HepG2 (cell line): ENCODE results near the gene B4GALT2. TPM values are rescaled to one million over a fixed set of nuclear protein-coding genes. Genes with fewer than 3 reads are reported as not detected.
A peak's percentile ranks its signal among the peaks of the same experiment; 100 is the strongest.

Experiments
- ATAC-seq: fragments of 200-7000 bp; cut with Tn5 transposase; 3 replicates; pipeline ENCODE4 v1.9.1; 2020; ENCODE audit warnings: mild to moderate bottlenecking, moderate library complexity
- BruUV-seq: library from RNA; stranded (reverse); fragments of 400-500 nt; replicated peaks from 2 replicates; lab custom pipeline; 2021; lab: Mats Ljungman, UMichigan
- CTCF ChIA-PET: fragments of 300-600 bp; formaldehyde crosslinking; extraction: SDS; loops from one replicate; lab custom pipeline; 2021; ENCODE audit warnings: low total read pairs, inconsistent platforms, low intra/inter-chr PET ratio; lab: Yijun Ruan, JAX
- POLR2A ChIA-PET: fragments of 350-600 bp; sonication (Branson Sonifier 250); formaldehyde crosslinking; loops from one replicate; lab custom pipeline; 2020; ENCODE audit warnings: antibody characterized with exemption, inconsistent platforms; lab: Yijun Ruan, JAX
- DNase-seq: peaks from one replicate; pipeline ENCODE4 v3.0.0-alpha.2; 2015; ENCODE audit warnings: low spot score
- FAIRE-seq: peaks from 3 replicates; lab custom pipeline; 2011; peaks lifted over from hg19 to GRCh38; lab: Jason Lieb, UNC
- H2AFZ ChIP-seq: one replicate; pipeline ENCODE4 v1.6.1; 2011; ENCODE audit warnings: low read length, inconsistent platforms
- H3K27ac ChIP-seq: fragments of 300-600 bp; 3 replicates; pipeline ENCODE4 v1.8.0; 2011; ENCODE audit warnings: mixed run types, mild to moderate bottlenecking, mixed read lengths, low read length, inconsistent platforms; ENCODE audit not compliant: insufficient read depth; ENCODE audit errors: extremely low read length
- H3K27me3 ChIP-seq, 2 experiments: fragments of 200-600 bp in 1 of 2; 2 replicates in 1 of 2; 3 replicates in 1 of 2; pipeline versions ENCODE4 v1.6.0 to v1.8.0; 2011; ENCODE audit warnings: low read length in 2 of 2, mild to moderate bottlenecking in 2 of 2, moderate library complexity in 2 of 2, inconsistent platforms in 1 of 2; ENCODE audit not compliant: insufficient read depth in 2 of 2, control insufficient read depth in 1 of 2
- H3K36me3 ChIP-seq, 2 experiments: fragments of 200-600 bp in 1 of 2; replicated peaks in 1 of 2; 2 replicates in 1 of 2; 3 replicates in 1 of 2; pipeline versions ENCODE4 v1.5.1 to v1.8.0; 2011; ENCODE audit warnings: low read length in 2 of 2, inconsistent platforms in 1 of 2; ENCODE audit not compliant: insufficient read depth in 2 of 2, control insufficient read depth in 1 of 2
- H3K4me1 ChIP-seq: 2 replicates; pipeline ENCODE4 v1.5.1; 2012; ENCODE audit warnings: low read length, inconsistent platforms; ENCODE audit not compliant: insufficient read depth
- H3K4me2 ChIP-seq: 2 replicates; pipeline ENCODE4 v1.6.0; 2011; ENCODE audit warnings: low read depth, low read length, inconsistent platforms
- H3K4me3 ChIP-seq, 3 experiments: fragments of 200-600 bp in 1 of 3; sonication (generic), shearing (Covaris generic) in 1 of 3; replicated peaks in 1 of 3; 2 replicates each; pipeline ENCODE4 v1.5.1; 2011 to 2016; ENCODE audit warnings: low read length in 3 of 3, inconsistent platforms in 2 of 3, low read depth in 2 of 3, mild to moderate bottlenecking in 2 of 3, control low read depth in 1 of 3, mixed read lengths in 1 of 3; ENCODE audit not compliant: insufficient read depth in 1 of 3
- H3K79me2 ChIP-seq: one replicate; pipeline ENCODE4 v1.6.1; 2011; ENCODE audit warnings: low read length, inconsistent platforms; ENCODE audit not compliant: insufficient read depth
- H3K9ac ChIP-seq: 2 replicates; pipeline ENCODE4 v1.6.0; 2011; ENCODE audit warnings: mild to moderate bottlenecking, low read depth, low read length, inconsistent platforms; ENCODE audit not compliant: insufficient read depth
- H3K9me3 ChIP-seq: 2 replicates; pipeline ENCODE4 v1.5.1; 2012; ENCODE audit warnings: mild to moderate bottlenecking, low read length
- H4K20me1 ChIP-seq: 2 replicates; pipeline ENCODE4 v1.6.0; 2011; ENCODE audit warnings: inconsistent platforms, mild to moderate bottlenecking, low read length, moderate library complexity; ENCODE audit not compliant: insufficient read depth
- ARNTL ChIP-seq: sonication (generic); formaldehyde crosslinking; IDR thresholded peaks from 2 replicates; pipeline ENCODE4 v1.4.0; 2020; ENCODE audit warnings: mild to moderate bottlenecking, missing genetic modification reagents
- CEBPG ChIP-seq: IDR thresholded peaks from 2 replicates; pipeline ENCODE4 v1.6.1; 2016
- GATAD2A ChIP-seq: IDR thresholded peaks from 2 replicates; pipeline ENCODE4 v1.6.1; 2016
- MBD4 ChIP-seq: IDR thresholded peaks from 2 replicates; pipeline ENCODE4 v1.6.1; 2012; ENCODE audit warnings: low read length, inconsistent platforms, borderline replicate concordance
- MED8 ChIP-seq: sonication (generic); formaldehyde crosslinking; IDR thresholded peaks from 2 replicates; pipeline ENCODE4 v1.8.1; 2023; ENCODE audit warnings: mild to moderate bottlenecking, missing genetic modification reagents; ENCODE audit not compliant: insufficient replicate concordance
- PPARG ChIP-seq: conservative IDR thresholded peaks from 2 replicates; pipeline ENCODE4 v1.6.1; 2016; ENCODE audit warnings: missing biosample characterization, missing genetic modification reagents
- TCF12 ChIP-seq, 2 experiments: fragments of 450-650 bp in 1 of 2; sonication (generic) in 1 of 2; formaldehyde crosslinking in 1 of 2; IDR thresholded peaks; 2 replicates each; pipeline versions ENCODE4 v1.6.1 to v1.8.0; 2017 to 2022; ENCODE audit warnings: antibody characterized with exemption in 1 of 2, mild to moderate bottlenecking in 1 of 2, missing genetic modification reagents in 1 of 2, moderate library complexity in 1 of 2
- TIGD3 ChIP-seq: sonication (generic); formaldehyde crosslinking; IDR thresholded peaks from 2 replicates; pipeline ENCODE4 v1.5.1; 2020; ENCODE audit warnings: mild to moderate bottlenecking, missing genetic modification reagents, borderline replicate concordance
- ZMYM3 ChIP-seq: sonication (generic); formaldehyde crosslinking; IDR thresholded peaks from 2 replicates; pipeline ENCODE4 v1.5.1; 2020; ENCODE audit warnings: mild to moderate bottlenecking, missing genetic modification reagents
- ZNF136 ChIP-seq: sonication (generic); formaldehyde crosslinking; IDR thresholded peaks from 2 replicates; pipeline ENCODE4 v1.8.1; 2022; ENCODE audit warnings: low read depth, mild to moderate bottlenecking, moderate library complexity, missing genetic modification reagents
- ZNF276 ChIP-seq: sonication (generic); formaldehyde crosslinking; IDR thresholded peaks from 2 replicates; pipeline ENCODE4 v1.4.0; 2020; ENCODE audit warnings: mild to moderate bottlenecking, low read depth, missing genetic modification reagents
- WGBS: methylation state at CpG from one replicate; pipeline ENCODE4 v1.1.6; 2017; ENCODE audit warnings: low lambda C conversion rate; 5-methylcytosine and 5-hydroxymethylcytosine counted together
- in situ Hi-C: cut with HindIII; loops from 2 replicates; pipeline ENCODE4 v1.10.0; 2017; ENCODE audit warnings: low pct_unique_long_range_greater_than_20kb; ENCODE audit not compliant: extremely low pct_ligation_motif_present
- intact Hi-C: fragments of 100-400 bp; cut with micrococcal nuclease; formaldehyde crosslinking; loops from one replicate; pipeline ENCODE4 v1.10.0; 2022; ENCODE audit not compliant: unreplicated experiment
- polyA plus RNA-seq, 8 experiments: library from polyadenylated mRNA; depleted of rRNA in 3 of 8; stranded (reverse) in 7 of 8; unstranded in 1 of 8; fragments of >200 nt; fragmentation: Illumina TruSeq in 4 of 8; extraction: Trizol in 4 of 8; gene quantifications; 2 replicates each; pipeline versions ENCODE4 v1.2.1 to v1.2.3, GENCODE V29; 2011 to 2016; ENCODE audit warnings: low read depth in 4 of 8, missing spikeins in 1 of 8, mixed read lengths in 1 of 8; ENCODE audit not compliant: insufficient read depth in 1 of 8
- total RNA-seq, 5 experiments: library from RNA; depleted of rRNA; stranded (reverse); fragments of >200 nt; fragmentation: Illumina TruSeq; extraction: Trizol; gene quantifications; 2 replicates each; pipeline ENCODE4 v1.2.3, GENCODE V29; 2016; ENCODE audit warnings: low read depth in 1 of 5
- TF ChIP-seq, protein P1 (sequence below): sonication (generic); formaldehyde crosslinking; IDR thresholded peaks from 2 replicates; pipeline ENCODE4 v1.4.0; 2020; ENCODE audit warnings: missing genetic modification reagents
- TF ChIP-seq, protein P2 (sequence below): sonication (generic); formaldehyde crosslinking; IDR thresholded peaks from 2 replicates; pipeline ENCODE4 v1.4.0; 2020; ENCODE audit warnings: missing genetic modification reagents

B4GALT2 gene
- total and polyA plus RNA-seq, 2 of the 13 experiments (the other 11 are each of a cell fraction or from before 2014, with no cell fraction given), result 41.9 to 78.0 TPM

DNA sequence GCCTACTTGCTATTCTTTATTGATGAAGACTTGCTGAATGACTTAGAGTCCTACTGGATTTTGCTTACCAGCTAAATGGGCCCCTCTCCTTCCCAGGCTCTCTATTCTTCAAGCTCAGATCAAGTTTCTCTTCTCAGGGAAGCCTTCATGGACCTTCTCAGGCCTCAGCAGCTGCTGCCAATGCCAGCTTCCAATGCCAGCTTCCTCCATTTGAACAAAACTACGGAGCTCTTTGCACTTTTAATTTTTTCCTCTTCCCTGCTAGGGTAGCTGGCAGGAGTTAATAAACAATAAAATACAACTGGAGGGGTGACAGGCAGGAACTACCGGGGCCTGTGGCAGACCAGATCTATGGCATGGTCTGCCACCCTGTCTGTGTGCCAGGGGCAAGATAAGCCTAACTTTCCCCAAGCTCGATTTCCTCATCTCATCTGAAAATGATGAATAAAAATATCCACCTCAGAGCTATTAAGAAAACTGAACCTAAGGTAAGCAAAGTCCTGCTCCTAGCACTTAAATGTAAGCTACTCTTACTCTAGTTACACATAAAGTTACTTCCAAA is 33.3 kb upstream of the B4GALT2 start (continued):
- TF ChIP-seq MED8 (CRISPR knock-in tag), result peak; percentile 0
- TF ChIP-seq GATAD2A (CRISPR knock-in tag), result no peak
- TF ChIP-seq CEBPG (CRISPR knock-in tag), result peak; percentile 10; the same call in 1 of the 2 replicates
- no peak for TF ChIP-seq ARNTL (CRISPR knock-in tag)
- TF ChIP-seq TCF12 (IDR thresholded peaks at IDR 0.05), result no peak
- 0 out of 2 replicates have a peak, but pooled peaks have one; percentile 2 for TF ChIP-seq TCF12 (CRISPR knock-in tag; IDR thresholded peaks at IDR 0.05)

DNA sequence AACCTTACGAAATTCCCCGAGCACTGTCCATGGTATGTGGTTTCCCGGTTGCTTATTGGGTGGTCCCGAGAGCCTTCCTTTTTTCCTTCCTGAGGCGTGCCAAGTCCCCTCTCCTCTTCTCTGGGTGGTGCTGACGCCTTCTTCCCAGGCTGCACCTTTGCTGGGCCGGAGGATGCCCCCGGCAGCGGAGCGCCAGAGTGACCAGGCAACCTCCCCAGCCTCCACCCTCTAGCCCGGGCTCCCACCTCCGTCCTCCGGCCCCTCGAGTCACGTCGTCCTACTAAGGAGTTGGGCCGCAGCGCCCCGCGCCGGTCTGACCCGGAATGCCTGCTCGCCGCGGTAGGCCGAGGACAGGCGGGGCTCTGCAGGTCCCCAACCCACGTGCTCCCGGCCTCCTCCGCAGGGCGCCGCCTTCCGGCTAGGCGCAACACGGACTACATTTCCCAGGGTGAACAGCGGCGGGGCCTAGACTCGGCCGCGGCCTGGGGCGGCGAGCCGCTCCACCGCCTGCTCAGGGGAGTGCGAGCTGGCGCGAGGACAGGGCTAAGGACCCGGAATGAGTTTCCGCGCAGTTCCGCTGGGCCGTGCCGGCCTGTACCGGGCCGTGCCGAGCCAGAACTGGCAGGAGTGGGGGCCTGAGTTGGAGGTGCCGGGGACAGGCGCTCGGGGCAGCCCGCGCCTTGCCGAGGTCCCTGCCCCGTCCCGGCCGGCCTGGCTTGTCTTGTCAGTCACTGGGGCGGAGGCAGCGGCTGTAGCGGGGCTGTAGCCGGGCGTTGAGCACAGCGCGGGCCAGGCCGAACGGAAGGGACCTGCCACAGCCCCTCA is 32.6 kb upstream of the B4GALT2 start, which contains the start of gene IPO13:
IPO13 (plus strand) TSS at position 715 of the 825 bp plus-strand sequence. CDS start 651 bp downstream, outside the sequence.
- H3K27ac ChIP-seq, result peak within 1 kb of the TSS; percentile 93
- FAIRE-seq (peak; percentile 77), DNase-seq (peak; percentile 92), ATAC-seq (peak; percentile 92)
- peak within 1 kb of the TSS; percentile 84 for H3K4me2 ChIP-seq
- H3K9ac ChIP-seq, result peak within 1 kb of the TSS; percentile 94
- peaks cover 11% of the 10 kb centered on the region for H3K79me2 ChIP-seq
- under 1% methylated on average over 33 of the region's 74 CpGs for WGBS
- peak within 1 kb of the TSS; percentile 69 to 90 (median 79) for H3K4me3 ChIP-seq
- H3K36me3 ChIP-seq, result no peaks in the 10 kb centered on the region; a peak in 1 of 5 replicates
- no peaks in the 10 kb centered on the region for H3K9me3 ChIP-seq
- in situ Hi-C loops (no loop called here), intact Hi-C loops (loop anchor here (1.0 to 5.0 kb wide), 3 partner anchors 10 to 239 kb away; partner anchors contain the start of gene ST3GAL3)
- H4K20me1 ChIP-seq, result no peaks in the 10 kb centered on the region
- peaks cover 27% of the 10 kb centered on the region for H3K4me1 ChIP-seq
- no peaks in the 10 kb centered on the region; a peak in 1 of 5 replicates for H3K27me3 ChIP-seq
- H2AFZ ChIP-seq, result no peak within 1 kb of the TSS
- no TSS peak for BruUV-seq
- POLR2A ChIA-PET, result interaction anchor here (0.8 to 5.0 kb wide), 9 partner anchors 11 to 296 kb away, joined by 3 to 38 read pairs (median 7); partner anchors contain the start of genes ATP6V0B, DPH2 and KDM4A
- CTCF ChIA-PET, result interaction anchor here (0.7 kb wide), 1 partner anchor 183 kb away, joined by 3 read pairs; no protein-coding TSS in a partner anchor
- TF ChIP-seq, protein P1, sequence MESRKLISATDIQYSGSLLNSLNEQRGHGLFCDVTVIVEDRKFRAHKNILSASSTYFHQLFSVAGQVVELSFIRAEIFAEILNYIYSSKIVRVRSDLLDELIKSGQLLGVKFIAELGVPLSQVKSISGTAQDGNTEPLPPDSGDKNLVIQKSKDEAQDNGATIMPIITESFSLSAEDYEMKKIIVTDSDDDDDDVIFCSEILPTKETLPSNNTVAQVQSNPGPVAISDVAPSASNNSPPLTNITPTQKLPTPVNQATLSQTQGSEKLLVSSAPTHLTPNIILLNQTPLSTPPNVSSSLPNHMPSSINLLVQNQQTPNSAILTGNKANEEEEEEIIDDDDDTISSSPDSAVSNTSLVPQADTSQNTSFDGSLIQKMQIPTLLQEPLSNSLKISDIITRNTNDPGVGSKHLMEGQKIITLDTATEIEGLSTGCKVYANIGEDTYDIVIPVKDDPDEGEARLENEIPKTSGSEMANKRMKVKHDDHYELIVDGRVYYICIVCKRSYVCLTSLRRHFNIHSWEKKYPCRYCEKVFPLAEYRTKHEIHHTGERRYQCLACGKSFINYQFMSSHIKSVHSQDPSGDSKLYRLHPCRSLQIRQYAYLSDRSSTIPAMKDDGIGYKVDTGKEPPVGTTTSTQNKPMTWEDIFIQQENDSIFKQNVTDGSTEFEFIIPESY, result peak; percentile 64
- TF ChIP-seq TIGD3 (CRISPR knock-in tag) (no peak), MBD4 (no peak), ZNF136 (peak; percentile 23; the same call in 1 of the 2 replicates), PPARG (CRISPR knock-in tag) (peak; percentile 23; the same call in 1 of the 2 replicates), ZMYM3 (CRISPR knock-in tag) (peak; percentile 50; the same call in 1 of the 2 replicates), ZNF276 (CRISPR knock-in tag) (peak; percentile 58; the same call in 1 of the 2 replicates)
- TF ChIP-seq, protein P2, sequence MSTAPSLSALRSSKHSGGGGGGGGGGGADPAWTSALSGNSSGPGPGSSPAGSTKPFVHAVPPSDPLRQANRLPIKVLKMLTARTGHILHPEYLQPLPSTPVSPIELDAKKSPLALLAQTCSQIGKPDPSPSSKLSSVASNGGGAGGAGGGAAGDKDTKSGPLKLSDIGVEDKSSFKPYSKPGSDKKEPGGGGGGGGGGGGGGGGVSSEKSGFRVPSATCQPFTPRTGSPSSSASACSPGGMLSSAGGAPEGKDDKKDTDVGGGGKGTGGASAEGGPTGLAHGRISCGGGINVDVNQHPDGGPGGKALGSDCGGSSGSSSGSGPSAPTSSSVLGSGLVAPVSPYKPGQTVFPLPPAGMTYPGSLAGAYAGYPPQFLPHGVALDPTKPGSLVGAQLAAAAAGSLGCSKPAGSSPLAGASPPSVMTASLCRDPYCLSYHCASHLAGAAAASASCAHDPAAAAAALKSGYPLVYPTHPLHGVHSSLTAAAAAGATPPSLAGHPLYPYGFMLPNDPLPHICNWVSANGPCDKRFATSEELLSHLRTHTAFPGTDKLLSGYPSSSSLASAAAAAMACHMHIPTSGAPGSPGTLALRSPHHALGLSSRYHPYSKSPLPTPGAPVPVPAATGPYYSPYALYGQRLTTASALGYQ (CRISPR knock-in tag), result no peak
